Measurements from ENCODE around the gene AMH. TPM values are rescaled to one million over a fixed set of nuclear protein-coding genes. Genes with fewer than 3 reads are reported as not detected.
A peak's percentile ranks its signal among the peaks of the same experiment; 100 is the strongest.

The AMH gene
- total RNA-seq, 2 experiments from 2014 or later, result 4.5 to 6.1 TPM

DNA sequence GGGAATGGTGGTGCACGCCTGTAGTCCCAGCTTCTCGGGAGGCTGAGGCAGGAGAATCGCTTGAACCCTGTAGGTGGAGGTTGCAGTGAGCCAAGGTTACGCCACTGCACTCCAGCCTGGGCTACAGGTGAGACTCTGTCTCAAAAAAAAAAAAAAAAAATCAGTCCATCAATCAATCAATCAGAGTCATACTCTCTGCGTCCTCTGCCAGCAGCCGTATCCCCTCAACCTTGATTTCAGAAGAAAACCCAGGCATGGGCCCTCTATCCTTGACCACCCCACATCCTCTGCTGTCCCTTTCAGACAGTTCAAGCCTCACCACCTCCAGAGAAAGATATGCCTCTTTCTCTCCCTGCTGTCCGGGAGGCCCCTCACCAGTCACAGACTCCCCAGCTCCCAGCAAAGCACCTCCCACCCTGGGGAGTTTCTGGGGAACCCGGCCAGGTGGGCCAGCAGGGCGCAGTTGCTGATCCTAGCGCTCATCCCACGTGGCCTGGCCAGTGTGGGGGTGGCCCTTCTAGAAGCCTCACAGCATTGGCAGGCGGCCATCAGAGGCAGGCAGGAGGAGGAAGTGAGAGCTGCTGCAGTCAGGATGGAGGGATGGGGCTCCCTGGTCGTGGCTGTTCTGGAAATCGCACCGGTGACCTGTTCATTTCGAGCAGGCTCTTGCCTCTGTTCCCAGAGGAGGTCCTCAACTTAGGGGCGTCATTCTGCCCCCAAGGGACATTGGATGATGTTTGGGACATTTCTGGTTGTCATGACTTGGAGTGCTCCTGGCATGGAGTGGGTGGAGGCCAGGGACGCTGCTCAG, 17.3 kb downstream of the AMH start:
- no peaks in the 10 kb centered on the region for H3K9me3 Mint-ChIP-seq
- ChIA-PET POLR2A (interaction anchor here (1.0 to 11.0 kb wide), 2 partner anchors 14 to 26 kb away, joined by 3 to 102 read pairs; partner anchors contain the start of genes AMH and JSRP1), CTCF (interaction anchor here (0.8 kb wide), 1 partner anchor 8 kb away, joined by 4 read pairs; no protein-coding TSS in a partner anchor)
- ATAC-seq (no peak), DNase-seq (peak; percentile 71)
- H3K27me3 Mint-ChIP-seq, result no peaks in the 10 kb centered on the region
- H3K36me3 Mint-ChIP-seq (ENCODE audit: low read depth), result peaks cover 14% of the 10 kb centered on the region
- TF ChIP-seq, protein P1, sequence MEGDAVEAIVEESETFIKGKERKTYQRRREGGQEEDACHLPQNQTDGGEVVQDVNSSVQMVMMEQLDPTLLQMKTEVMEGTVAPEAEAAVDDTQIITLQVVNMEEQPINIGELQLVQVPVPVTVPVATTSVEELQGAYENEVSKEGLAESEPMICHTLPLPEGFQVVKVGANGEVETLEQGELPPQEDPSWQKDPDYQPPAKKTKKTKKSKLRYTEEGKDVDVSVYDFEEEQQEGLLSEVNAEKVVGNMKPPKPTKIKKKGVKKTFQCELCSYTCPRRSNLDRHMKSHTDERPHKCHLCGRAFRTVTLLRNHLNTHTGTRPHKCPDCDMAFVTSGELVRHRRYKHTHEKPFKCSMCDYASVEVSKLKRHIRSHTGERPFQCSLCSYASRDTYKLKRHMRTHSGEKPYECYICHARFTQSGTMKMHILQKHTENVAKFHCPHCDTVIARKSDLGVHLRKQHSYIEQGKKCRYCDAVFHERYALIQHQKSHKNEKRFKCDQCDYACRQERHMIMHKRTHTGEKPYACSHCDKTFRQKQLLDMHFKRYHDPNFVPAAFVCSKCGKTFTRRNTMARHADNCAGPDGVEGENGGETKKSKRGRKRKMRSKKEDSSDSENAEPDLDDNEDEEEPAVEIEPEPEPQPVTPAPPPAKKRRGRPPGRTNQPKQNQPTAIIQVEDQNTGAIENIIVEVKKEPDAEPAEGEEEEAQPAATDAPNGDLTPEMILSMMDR (IDR thresholded peaks at IDR 0.05), result no peak
- H3K27ac Mint-ChIP-seq, result peak overlapping the region; percentile 42
- H3K4me1 Mint-ChIP-seq (ENCODE audit: low read depth), result peaks cover 15% of the 10 kb centered on the region
- intact Hi-C loops (cut with micrococcal nuclease), result no loop called here
- no peak overlapping the region for H3K4me3 Mint-ChIP-seq

DNA sequence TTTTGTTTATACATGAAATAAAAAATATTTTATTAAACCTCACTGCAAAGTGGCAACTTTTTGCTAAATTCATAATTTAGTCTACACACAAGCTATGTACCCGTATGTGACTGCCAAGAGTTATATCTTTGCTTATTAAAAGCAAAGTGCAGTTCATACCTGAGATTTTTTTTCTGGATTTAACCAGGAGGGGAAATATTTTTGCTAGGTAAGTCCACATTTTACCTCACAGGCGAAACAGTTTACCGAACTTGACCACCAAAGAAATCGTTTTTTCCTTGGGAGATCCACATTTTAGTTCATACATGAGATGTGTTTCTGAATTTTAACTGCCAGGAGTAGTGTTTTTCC, 19.3 kb downstream of the AMH start:
- H3K36me3 Mint-ChIP-seq (ENCODE audit: low read depth), result peaks cover 28% of the 10 kb centered on the region
- intact Hi-C loops (cut with micrococcal nuclease), result no loop called here
- POLR2A ChIA-PET, result interaction anchor here (1.0 to 11.0 kb wide), 2 partner anchors 16 to 28 kb away, joined by 3 to 102 read pairs; partner anchors contain the start of genes AMH and JSRP1
- TF ChIP-seq, protein P1 (IDR thresholded peaks at IDR 0.05), result no peak
- H3K4me1 Mint-ChIP-seq (ENCODE audit: low read depth), result peaks cover 27% of the 10 kb centered on the region
- CTCF ChIA-PET, result no interaction called here
- ATAC-seq, result no peak
- H3K4me3 Mint-ChIP-seq, result peak overlapping the region; percentile 85
- no peak for DNase-seq
- H3K9me3 Mint-ChIP-seq, result no peaks in the 10 kb centered on the region
- peak overlapping the region; percentile 64 for H3K27ac Mint-ChIP-seq
- H3K27me3 Mint-ChIP-seq, result no peaks in the 10 kb centered on the region

DNA sequence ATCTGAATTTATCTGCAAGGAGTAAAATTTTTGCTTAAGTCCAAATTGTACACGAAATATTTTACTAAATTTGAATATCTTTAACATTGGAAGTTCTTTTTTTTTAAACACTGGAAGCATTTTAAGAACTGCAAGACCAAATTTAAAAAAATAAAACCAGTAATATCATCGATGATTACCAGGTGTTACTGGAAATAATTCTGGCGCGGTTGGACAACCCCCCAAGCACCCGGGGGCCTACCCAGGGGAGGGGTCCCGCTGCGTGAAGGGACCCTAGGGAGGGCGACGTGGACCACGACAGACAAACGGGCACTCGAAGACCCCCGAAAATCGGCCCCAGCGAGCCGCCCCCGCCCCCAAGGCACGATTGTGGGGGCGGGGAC, 19.7 kb downstream of the AMH start:
- H3K27ac Mint-ChIP-seq, result peak overlapping the region; percentile 75
- no peak for ATAC-seq
- POLR2A ChIA-PET, result interaction anchor here (1.0 to 11.0 kb wide), 3 partner anchors 17 to 29 kb away, joined by 3 to 102 read pairs (median 6); partner anchors contain the start of genes AMH and JSRP1

DNA sequence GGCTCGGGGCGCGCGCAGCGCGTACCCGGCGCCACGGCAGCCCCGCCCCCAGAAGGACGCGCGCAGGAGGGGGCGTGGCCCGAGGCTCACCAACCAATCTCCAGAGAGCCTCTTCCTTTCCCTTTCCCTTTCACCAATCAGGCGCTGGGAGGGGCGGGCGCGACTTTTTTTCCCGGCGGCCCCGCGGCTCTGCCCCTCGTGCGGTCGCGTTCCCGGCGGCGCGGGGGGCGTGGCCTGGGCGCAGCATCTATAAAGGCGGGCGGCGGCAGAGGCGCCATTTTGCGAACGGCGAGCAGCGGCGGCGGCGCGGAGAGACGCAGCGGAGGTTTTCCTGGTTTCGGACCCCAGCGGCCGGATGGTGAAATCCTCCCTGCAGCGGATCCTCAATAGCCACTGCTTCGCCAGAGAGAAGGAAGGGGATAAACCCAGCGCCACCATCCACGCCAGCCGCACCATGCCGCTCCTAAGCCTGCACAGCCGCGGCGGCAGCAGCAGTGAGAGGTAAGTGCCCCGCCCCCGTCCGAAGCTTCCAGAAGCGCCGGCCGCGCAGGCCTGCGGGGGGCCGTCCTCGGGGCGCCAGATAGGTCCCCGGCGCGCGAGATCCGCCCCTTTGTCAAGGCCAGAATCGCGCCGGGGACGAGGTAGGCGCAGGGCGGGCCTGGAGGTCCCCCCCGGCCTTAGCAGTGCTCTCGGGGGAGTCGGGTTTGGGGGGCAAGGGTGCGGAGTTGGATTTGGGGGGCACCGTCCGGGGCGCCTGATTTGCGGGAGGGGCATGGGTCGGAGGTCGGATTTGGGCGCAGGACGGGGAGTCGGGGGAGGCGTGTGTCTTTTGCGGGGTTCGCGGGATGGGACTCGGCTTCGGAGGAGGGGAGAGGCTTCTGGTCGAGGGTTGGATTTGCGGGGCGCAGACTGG, 20.4 kb downstream of the AMH start:
- ChIA-PET CTCF (interaction anchor here (0.8 to 0.9 kb wide), 2 partner anchors 11 to 15 kb away, joined by 3 to 5 read pairs; no protein-coding TSS in a partner anchor), POLR2A (interaction anchor here (0.6 to 11.0 kb wide), 24 partner anchors 9 to 1095 kb away, joined by 3 to 102 read pairs (median 4); partner anchors contain the start of genes AMH, GADD45B, IZUMO4 and JSRP1)
- H3K4me3 Mint-ChIP-seq, result peak overlapping the region; percentile 85
- intact Hi-C loops (cut with micrococcal nuclease), result loop anchor here (2.0 kb wide), 1 partner anchor 31 kb away; no protein-coding TSS in a partner anchor
- ATAC-seq (peak; percentile 80), DNase-seq (peak; percentile 98)
- TF ChIP-seq, protein P1 (IDR thresholded peaks at IDR 0.05), result no peak
- peak overlapping the region; percentile 90 for H3K27ac Mint-ChIP-seq
- H3K9me3 Mint-ChIP-seq, result no peaks in the 10 kb centered on the region
- peaks cover 39% of the 10 kb centered on the region for H3K36me3 Mint-ChIP-seq (ENCODE audit: low read depth)
- no peaks in the 10 kb centered on the region for H3K27me3 Mint-ChIP-seq
- peaks cover 35% of the 10 kb centered on the region for H3K4me1 Mint-ChIP-seq (ENCODE audit: low read depth)

More for the DNA sequence above, 19.7 kb downstream of the AMH start:
- CTCF ChIA-PET, result no interaction called here
- TF ChIP-seq, protein P1 (IDR thresholded peaks at IDR 0.05), result no peak
- no peaks in the 10 kb centered on the region for H3K9me3 Mint-ChIP-seq
- no peak for DNase-seq
- intact Hi-C loops (cut with micrococcal nuclease), result no loop called here
- peaks cover 29% of the 10 kb centered on the region for H3K4me1 Mint-ChIP-seq (ENCODE audit: low read depth)
- no peaks in the 10 kb centered on the region for H3K27me3 Mint-ChIP-seq
- H3K4me3 Mint-ChIP-seq, result peak overlapping the region; percentile 85
- H3K36me3 Mint-ChIP-seq (ENCODE audit: low read depth), result peaks cover 32% of the 10 kb centered on the region

Measured in activated CD8-positive, alpha-beta T cell treated with anti-CD3 and anti-CD28 coated beads for 36 hours (primary cell).